GM21576 (cell line): Measurements from ENCODE around the gene WDR82.

Experiments
- ATAC-seq: cut with Tn5 transposase; IDR thresholded peaks from one replicate; pipeline ENCODE4 v1.9.1; 2021; ENCODE audit warnings: mild to moderate bottlenecking, moderate library complexity; ENCODE audit not compliant: unreplicated experiment

Gene WDR82

GRCh38 chr3:52278510-52279069, at the start of gene WDR82:
Gene WDR82, minus strand, starts transcription at chr3:52278649. Its CDS starts 288 bp downstream, at chr3:52278361.
- peak; percentile 75 for ATAC-seq

DNA sequence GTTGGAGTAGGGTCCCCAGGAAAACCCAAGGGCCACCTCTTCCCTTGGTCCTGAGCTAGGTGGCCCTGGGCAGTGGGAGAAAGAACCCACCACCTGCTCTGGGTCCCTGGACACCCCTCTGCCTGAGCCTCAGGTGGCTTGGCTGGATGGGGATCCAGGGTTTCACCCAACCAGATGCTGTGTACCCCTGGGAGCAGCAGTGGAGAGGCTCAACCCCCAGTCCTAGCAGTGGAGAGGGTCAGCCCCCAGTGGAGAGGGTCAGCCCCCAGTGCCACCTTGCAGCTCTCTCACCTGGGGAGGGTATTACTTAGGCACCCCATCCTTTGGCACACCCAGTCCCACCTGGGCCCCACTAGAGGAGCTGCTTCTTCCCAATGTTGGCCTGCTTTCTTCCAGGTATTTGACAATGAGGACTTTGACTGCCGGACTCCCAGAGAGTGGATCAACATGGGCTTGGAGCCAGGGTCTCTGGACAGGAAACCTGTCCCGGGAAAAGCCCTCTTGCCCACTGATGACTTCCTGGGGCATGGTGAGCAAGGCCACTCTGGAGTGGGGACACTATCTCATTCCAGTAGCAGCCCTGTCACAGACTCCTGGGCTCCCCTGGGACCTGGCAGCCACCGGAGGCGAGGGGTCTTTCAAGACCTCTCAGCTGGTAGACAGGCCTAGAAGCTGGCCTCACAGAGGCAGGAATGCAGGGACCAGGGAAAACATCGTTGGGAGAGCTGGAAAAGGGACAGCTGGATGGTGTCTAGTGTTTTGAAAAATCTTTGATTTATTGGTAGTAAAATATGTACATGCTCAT, 49.2 kb upstream of the WDR82 start:
- no peak for ATAC-seq

DNA sequence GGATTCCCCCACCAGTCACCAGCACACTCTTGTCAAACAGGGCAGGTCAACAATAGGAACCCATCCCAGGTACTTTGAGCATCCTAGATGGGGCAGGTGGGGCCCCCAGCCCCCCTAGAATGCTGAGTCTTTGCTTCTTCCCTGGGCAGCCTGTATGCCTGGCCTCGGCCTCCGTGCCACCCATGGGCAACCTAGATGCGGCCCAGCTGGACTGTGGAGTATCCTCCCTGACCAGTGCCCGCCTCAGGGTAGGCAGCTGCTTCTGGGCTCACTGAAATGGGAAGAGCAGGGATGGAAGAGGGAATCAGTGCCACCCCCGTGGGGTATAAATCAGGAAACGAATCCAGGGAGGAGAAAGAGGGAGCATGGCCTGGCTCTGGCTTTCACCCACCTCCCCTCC, 48.5 kb upstream of the WDR82 start:
- no peak for ATAC-seq

DNA sequence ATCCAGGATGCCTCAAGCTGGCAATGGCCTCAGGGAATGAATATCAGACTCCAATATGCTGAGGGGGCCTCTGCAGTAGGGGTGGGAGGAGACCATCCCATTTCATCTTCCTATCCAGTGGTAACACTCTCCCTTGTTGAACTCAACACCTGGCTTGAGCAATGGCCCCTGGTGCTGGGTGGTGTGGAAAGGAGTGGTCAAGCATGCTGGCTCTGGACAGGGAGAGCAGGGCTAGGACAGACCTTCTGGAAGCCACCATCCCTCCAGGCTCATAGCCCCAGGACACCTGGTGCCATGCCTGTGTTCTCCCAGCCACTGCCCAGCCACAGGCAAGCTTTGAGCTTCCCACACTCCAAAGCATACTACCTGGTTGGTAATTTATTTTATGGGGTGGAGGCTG, 47.2 kb upstream of the WDR82 start:
- no peak for ATAC-seq

DNA sequence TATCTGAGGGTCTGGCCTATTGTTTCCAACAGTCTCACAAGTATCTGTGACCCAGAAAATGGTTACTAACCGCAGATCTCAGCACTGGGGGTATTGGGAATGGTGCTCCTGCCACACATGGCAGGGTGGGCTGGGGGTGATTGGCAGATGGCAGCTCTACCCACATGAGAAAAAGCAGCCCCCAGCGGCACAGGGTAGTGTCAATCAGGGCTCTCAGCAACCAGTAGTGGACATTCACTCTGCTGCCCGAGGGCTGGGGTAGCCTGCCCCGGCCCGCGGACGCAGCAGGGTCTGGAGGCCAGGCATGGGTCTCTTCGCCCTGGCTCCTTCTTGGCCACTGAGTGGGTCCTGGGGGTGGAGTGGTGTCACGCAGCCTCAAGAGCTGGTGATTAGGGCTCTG, 46.2 kb upstream of the WDR82 start:
- ATAC-seq = no peak

DNA sequence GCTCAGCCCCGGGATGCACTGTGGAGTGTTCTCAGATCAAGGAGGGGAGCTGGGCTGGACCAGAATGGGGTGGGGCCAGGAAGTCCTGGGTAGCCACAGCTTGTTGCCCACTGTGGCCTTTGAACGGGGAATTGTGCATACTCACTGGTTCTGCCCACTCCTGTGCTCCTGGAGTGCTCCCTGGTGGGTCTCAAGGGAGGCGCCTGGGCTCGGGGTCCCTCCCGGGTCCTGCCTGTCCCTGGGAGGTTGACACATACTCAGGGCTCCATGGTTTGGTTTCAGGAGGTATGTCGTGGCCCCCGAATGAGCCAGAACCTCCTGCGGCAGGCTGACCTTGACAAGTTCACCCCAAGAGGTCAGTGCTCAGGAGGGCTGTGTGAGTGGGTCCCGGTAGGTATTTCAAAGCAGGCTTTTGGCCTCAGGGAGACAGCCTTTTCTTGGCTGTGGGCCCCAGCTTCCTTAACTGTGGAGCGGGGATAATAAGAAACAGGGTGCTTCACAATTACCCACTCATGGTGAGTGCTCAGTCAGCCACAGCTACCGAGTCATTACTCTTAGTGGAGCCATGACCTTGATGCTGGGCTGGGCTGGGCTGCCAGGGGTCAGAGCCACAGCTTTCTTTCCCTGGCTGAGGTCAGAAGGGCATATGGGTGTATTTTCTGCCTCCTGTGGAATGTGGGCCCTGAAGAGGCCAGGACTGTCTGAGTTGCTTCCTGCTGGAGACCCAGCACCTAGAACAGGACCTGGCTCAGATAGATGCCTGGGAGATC, 45.3 kb upstream of the WDR82 start:
- no peak for ATAC-seq

GRCh38 chr3:52322466-52322865, 44.0 kb upstream of the WDR82 start:
- ATAC-seq = no peak

DNA sequence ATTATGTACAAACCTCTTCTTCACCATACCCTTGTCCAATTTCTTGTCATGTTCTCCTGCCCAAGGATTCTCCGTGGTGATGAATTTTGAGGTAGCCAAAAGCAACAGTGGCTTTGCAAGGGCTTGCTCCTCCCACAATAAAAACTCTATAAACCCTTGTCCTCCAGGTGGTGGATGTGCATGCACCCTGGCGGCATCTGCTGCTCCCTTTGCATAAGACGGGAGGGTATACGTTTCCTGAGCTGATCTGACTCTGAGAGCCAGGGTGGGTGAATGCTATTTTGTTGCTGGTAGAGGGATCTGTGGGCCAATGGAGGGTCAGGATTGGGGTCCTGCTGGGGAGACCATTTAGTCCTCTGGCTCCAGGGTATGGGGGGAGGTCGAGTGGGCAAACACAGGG, 43.0 kb upstream of the WDR82 start:
- no peak for ATAC-seq

DNA sequence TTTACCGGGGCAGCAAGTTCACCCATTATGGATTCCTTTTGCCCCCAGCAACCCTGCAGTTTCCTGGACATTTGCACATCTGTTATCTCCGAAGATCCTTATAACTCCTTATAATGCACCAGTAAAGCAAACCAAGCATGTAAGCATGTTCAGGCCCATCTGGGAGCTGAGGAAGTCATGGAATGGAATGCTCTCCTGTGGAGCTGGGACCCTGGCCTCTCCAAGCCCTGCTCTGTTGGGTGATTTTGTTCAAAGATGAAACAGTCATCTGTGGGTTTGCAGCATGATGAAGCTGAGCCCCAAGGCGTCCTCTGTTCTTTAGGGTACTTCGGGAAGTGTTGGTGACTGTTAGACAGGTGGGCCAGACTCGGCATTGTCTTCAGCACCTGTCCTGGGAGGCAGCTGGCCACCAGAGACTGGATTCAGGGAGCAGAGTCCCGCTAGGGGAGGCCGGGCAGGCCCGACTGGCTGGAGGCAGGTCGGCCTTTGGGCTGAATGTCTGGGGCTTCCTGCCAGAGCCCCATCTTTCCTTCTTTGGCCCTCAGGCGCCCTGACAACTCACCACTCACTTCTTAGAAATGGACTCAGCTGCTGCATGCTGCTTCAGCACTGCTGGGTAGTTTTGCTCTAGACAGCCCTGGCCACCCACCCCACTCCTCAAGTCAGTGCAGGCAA, 41.6 kb upstream of the WDR82 start:
- no peak for ATAC-seq

DNA sequence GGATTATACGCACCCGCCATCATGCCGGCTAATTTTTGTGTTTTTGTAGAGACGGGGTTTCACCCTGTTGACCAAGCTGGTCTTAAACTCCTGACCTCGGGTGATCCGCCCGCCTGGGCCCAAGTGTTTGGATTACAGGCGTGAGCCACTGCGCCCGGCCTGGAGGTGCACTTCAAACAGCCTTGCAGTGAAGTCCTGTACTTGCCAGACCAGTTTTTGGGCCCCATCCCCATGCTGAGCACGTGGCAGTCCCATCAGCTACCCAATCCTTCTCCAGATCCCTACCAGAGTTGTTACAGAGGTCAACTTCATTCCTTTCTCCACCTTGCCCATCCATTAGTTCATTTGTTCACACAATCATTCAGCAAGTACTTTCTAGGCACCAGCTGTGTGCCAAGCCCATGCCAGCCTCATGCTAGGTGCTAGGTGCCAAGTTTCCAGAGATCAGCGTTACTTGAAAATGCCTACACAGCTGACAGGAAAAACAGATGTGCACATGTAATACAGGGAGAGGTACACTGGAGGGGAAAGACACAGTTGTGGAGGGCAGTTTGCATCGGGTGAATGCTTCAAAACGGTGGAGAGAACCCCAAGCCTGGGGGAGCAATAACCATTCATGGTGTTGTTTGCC, 39.9 kb upstream of the WDR82 start:
- ATAC-seq = no peak

DNA sequence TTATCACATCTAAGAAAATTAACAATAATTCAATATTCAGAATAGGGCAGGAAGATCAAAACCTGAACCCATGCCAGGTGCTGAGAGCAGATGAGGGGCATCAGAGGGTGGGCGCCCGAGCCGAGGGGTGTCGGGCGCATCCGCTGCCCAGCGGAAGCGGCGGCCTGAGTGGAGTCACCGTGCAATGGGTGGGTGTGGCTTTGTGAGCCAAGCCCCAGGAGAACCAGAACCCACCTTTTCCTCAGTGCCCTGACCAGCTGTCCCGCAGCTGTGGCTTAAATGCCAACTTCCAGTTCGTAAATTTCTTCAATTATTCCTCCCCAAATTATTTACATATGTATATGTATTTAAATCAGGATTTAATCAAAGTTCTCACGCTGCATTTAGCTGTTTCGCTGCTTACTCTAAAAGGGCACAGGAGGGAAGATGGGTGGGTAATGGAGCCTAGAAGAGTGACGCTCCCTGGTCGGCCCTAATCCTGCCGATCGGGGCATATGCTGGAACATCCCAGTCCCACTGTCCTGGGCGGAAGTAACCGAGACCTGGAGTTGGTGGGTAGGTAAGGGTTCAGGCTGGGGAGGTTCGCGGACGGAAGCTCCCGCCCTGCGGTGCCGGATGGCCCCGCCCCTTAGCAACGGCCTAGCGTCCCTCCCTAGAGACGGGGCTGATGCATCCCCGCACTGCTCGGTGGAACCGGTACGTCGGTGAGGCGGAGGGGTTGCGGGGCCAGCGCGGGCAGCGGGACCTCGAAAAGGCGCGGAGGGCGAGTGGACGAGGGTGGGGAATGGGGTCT, 39.0 kb upstream of the WDR82 start:
- no peak for ATAC-seq

- no peak for ATAC-seq
Observed at GRCh38 chr3:52315977-52316764, 37.7 kb upstream of the WDR82 start, which contains the start of gene DNAH1. Gene DNAH1, plus strand, starts transcription at chr3:52316319. Its CDS starts 6,124 bp downstream, at chr3:52322443.

- ATAC-seq = no peak
Observed at GRCh38 chr3:52315006-52315405, 36.6 kb upstream of the WDR82 start.

- no peak for ATAC-seq
Observed at GRCh38 chr3:52314489-52314888, 36.0 kb upstream of the WDR82 start.

GRCh38 chr3:52313774-52314188, 35.3 kb upstream of the WDR82 start:
- ATAC-seq = peak; percentile 92

GRCh38 chr3:52313188-52313773, 34.8 kb upstream of the WDR82 start:
- no peak for ATAC-seq

GRCh38 chr3:52311576-52312119, 33.2 kb upstream of the WDR82 start:
- ATAC-seq = no peak

GRCh38 chr3:52310861-52311575, 32.6 kb upstream of the WDR82 start:
- no peak for ATAC-seq
